KBM-7 (cell line): ENCODE measurements around the gene CENPS.
A peak's percentile ranks its signal among the peaks of the same experiment; 100 is the strongest.

Experiments
- DNase-seq: peaks from one replicate; pipeline ENCODE4 v3.0.0-alpha.2; 2015
- in situ Hi-C: fragments of 300-500 bp; cut with MboI; formaldehyde crosslinking; loops from 2 replicates; pipeline ENCODE4 v1.14.3; 2020; ENCODE audit warnings: low sequenced_read_pairs, low pct_unique_long_range_greater_than_20kb, mixed read lengths

The CENPS gene

GRCh38 chr1:10430216-10431069, at the start of gene CENPS:
Gene CENPS, plus strand, starts transcription at chr1:10430433. Its CDS starts 85 bp downstream, at chr1:10430518.
- in situ Hi-C loops: no loop called here
- DNase-seq: peak; percentile 90

GRCh38 chr1:10380594-10381275, 49.5 kb upstream of the CENPS start:
- in situ Hi-C loops: no loop called here
- no peak for DNase-seq

- in situ Hi-C loops: no loop called here
- no peak for DNase-seq
Measured at GRCh38 chr1:10383630-10384029, 46.6 kb upstream of the CENPS start.

GRCh38 chr1:10384219-10384618, 46.0 kb upstream of the CENPS start:
- DNase-seq: no peak
- in situ Hi-C loops: no loop called here

- no peak for DNase-seq
- in situ Hi-C loops: no loop called here
Measured at GRCh38 chr1:10386761-10387676, 43.2 kb upstream of the CENPS start.

GRCh38 chr1:10387677-10388386, 42.4 kb upstream of the CENPS start:
- DNase-seq: peak; percentile 79
- in situ Hi-C loops: no loop called here

GRCh38 chr1:10388387-10388715, 41.9 kb upstream of the CENPS start:
- DNase-seq: no peak
- in situ Hi-C loops: no loop called here

GRCh38 chr1:10389271-10389973, 40.8 kb upstream of the CENPS start:
- no peak for DNase-seq
- in situ Hi-C loops: no loop called here

GRCh38 chr1:10396870-10397269, 33.4 kb upstream of the CENPS start:
- in situ Hi-C loops: no loop called here
- DNase-seq: no peak

- in situ Hi-C loops: no loop called here
Measured at GRCh38 chr1:10398278-10398733, 31.9 kb upstream of the CENPS start.

GRCh38 chr1:10398734-10399443, 31.3 kb upstream of the CENPS start, which contains the start of gene PGD:
Gene PGD, plus strand, starts transcription at chr1:10399064. Its CDS starts 54 bp downstream, at chr1:10399118.
- in situ Hi-C loops: no loop called here

More at GRCh38 chr1:10398278-10398733, 31.9 kb upstream of the CENPS start:
- no peak for DNase-seq

GRCh38 chr1:10399444-10399941, 30.7 kb upstream of the CENPS start:
- in situ Hi-C loops: no loop called here
- DNase-seq: peak; percentile 39

More at GRCh38 chr1:10398734-10399443, 31.3 kb upstream of the CENPS start, which contains the start of gene PGD:
- peak; percentile 99 for DNase-seq

- in situ Hi-C loops: no loop called here
- no peak for DNase-seq
Measured at GRCh38 chr1:10400013-10400412, 30.2 kb upstream of the CENPS start.

- DNase-seq: no peak
- in situ Hi-C loops: no loop called here
Measured at GRCh38 chr1:10401281-10401680, 29.0 kb upstream of the CENPS start.

GRCh38 chr1:10402729-10403274, 27.4 kb upstream of the CENPS start:
- in situ Hi-C loops: no loop called here
- DNase-seq: no peak

GRCh38 chr1:10407201-10407600, 23.0 kb upstream of the CENPS start:
- in situ Hi-C loops: no loop called here
- no peak for DNase-seq
